Activated CD4-positive, alpha-beta T cell treated with anti-CD3 and anti-CD28 coated beads for 24 hours (primary cell): ENCODE results near the gene SCN8A.

Experiments used
- DNase-seq, 2 donors: peaks; one replicate each; pipeline ENCODE4 v3.0.0-alpha.2; 2020; ENCODE audit warnings: low read depth in 2 of 2

The SCN8A gene

GRCh38 chr12:51669271-51669670 lies 78.2 kb downstream of the SCN8A start:
- DNase-seq = no peak

DNA sequence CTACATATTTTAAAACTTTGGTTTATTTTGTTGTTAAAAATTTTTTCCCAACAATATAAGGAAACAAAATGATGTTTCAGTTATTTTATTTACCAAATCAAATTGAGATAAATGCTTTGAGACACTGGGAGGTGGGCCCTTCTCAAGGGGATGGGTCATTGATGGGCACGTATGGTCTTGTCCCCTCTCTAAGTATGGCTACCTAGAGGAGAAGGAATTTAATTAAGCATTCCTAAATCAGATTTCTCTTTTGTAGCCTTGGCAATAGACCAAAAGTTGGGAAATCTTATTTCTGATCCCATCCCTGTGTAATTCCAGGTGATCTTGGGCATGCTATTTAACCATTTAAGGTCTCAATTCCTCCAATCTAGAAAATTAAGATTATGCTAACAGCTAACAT lies 79.0 kb downstream of the SCN8A start:
- DNase-seq = no peak

DNA sequence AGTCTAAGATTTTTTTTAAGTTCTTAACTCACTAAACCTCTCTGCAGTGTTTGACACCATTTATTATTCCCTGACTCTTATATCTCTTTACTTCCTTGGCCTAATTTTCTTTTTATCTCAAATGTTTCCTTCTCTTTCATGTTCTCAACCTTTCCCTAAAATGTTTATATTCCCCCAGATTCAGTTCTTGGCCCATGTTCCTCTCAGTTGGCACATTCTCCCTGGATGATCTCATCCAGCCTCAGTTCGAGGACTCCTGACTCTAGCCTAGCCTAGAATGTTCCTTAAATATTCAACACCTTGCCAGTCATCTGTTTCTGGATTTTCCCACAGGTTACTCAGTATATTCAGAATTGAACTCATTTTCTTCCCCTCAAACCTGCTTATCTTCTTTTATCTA lies 81.3 kb downstream of the SCN8A start:
- no peak for DNase-seq

DNA sequence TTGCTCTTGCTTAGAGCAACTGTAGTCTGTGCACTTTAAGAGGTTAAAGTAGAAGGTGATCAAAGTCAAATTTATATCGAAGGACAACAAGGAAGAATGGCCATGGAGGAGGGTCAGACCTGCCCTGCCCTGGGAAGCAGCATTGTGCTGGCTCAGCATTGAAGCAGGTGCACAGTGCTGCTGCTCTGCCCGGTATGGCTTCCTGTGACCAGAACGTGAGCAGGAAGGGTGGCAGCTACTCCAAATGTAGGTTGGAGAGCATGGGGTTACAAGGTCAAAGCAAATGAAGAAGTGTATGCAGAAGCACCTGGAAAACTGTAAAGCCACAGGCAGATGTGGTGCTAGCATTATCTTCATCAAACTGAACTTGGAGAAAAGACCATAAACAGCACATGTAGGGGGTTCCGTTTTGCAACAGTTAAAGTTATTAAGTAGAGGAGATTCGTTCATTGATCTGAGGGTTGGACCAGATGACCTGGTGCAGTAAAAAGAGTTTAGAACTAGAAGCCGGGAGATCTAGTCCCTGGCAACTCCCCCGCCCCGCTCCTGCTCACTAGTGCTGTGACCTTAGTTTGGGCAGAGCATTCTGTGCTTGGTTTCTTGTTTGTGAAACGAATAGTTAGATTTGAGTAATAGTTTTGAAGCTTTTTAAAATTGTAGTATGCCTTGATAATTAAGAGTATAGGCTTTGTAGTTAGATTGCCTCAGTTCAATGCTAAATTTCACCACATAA lies 84.2 kb downstream of the SCN8A start:
- DNase-seq = no peak

- DNase-seq = no peak
Observed at GRCh38 chr12:51676875-51677274, 85.8 kb downstream of the SCN8A start.

- no peak for DNase-seq
Observed at GRCh38 chr12:51677284-51677968, 86.4 kb downstream of the SCN8A start.

DNA sequence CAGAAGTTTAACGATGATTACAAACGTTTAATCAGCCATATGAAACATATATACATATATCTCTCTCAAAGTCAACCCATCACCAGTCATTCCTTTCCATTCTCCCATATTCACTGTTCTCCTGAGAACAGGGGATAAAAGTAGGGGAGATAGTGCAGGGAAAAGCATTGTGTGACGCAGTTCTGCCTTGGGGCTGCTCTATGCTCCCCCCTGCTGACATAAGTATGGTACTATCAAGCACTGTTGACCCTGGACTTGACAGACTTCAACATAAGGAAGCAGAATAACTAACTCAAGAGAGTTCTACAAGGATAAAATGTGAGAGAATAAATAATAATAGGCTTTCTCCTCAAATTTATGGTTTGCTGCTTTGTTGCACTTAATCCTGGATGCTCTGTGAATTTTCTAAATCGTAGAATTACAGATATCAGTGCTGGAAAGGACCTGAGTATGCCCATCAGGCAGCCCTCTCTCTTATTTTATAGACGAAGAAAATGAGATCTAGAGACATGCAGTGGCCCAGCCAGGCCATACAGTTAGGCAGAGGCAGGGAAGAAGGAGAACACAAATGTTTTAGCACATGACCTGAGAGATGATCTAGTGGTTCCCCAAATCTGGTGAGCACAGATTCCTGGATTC lies 87.2 kb downstream of the SCN8A start:
- DNase-seq = no peak

GRCh38 chr12:51682981-51683380 lies 91.9 kb downstream of the SCN8A start:
- DNase-seq = no peak

GRCh38 chr12:51683763-51684357 lies 92.8 kb downstream of the SCN8A start:
- DNase-seq = no peak

DNA sequence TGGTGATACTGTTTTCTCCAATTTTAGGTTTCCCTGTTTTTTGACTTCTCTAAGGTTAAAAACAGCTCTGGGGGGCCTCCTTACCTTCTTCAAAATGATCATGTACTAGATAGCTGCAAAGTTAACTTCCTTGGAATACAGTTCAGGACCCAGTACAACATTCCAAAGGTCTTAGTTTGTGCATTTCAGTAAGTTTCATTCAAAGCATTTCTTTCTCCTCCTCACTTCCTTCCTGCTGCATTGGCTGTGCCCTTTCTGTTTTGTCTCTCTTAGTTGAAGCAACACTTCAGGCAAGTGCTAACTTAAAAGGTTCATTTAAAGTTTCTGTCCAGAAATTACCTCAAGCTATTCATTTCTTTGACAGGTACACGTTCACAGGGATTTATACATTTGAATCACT lies 95.7 kb downstream of the SCN8A start:
- DNase-seq = no peak

- no peak for DNase-seq
Observed at GRCh38 chr12:51687177-51687576, 96.1 kb downstream of the SCN8A start.

DNA sequence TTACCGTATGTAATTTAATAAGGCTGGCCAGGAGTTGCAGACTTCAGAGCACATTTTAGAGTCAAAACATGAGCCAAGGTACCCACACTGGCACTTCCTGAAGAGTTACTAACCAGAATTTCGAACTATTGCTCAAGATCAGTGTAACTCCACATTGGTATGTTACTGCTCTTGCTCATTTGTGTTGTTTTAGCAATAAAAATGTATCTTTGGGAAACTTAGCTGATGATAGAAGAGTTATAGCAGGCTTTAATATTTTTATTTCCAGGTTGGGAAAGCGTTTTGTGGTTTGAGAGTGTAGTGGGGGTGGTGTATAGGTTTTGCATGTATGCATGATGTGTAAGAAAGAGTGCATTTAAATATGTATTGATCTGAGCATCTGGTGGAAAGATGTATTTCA lies 96.6 kb downstream of the SCN8A start:
- DNase-seq = no peak

DNA sequence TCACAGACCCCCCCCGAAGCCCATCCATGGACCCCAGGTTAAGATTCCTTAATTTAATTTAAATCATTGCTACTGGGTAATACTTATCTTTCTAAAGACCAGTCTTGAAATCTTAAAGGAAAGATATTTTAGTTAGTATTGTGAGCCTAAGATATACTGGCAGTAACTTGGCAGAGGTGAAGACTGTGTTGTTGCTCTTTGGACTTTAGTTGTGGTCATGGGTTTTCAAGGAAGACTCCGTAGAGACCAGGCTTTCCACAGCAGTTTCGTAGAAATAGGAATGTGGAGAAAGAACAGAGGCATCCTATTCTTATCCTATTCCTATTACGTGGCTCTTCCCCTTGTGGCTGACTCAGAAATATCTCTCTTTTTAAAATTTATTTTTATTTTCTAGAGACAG lies 99.0 kb downstream of the SCN8A start:
- no peak for DNase-seq

DNA sequence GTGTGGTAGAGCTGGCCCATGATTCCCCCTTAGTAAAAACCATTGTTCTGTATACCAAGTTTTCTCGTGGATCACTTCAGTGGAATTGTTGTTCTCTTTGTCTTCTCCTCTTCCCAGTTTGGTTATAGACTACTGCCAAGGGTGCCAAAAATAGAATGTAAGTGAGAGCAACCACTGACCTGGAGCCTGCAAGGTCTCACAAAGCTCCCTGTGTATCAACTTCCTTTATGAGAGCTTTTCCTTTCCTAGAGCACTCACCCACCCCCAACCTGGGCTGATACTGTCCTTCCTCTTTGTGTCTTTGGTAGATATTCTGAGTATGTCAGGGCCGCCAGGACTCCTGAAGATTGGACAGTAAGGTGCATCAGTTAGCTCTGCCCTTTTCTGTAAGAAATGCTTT lies 101.0 kb downstream of the SCN8A start:
- no peak for DNase-seq

GRCh38 chr12:51693569-51693968 lies 102.5 kb downstream of the SCN8A start:
- no peak for DNase-seq

DNA sequence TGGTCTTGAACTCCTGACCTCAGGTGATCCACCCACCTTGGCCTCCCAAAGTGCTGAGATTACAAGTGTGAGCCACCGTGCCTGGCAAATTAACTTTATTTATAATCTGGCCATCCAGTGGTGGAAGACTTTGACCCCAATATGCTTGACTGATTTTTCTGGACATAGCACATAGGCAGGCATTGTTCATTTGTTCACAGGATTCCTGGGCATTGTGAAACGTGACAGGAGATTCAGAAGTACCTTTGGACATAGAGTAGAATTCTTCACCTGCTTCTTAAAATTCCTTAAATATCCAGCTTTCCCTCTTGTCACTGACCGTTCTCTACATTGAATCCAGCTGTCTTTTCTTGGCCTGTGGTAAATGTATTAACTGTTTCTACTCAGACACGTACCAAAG lies 103.1 kb downstream of the SCN8A start:
- DNase-seq = no peak

GRCh38 chr12:51695241-51696010 lies 104.4 kb downstream of the SCN8A start:
- DNase-seq = no peak

GRCh38 chr12:51699219-51699618 lies 108.2 kb downstream of the SCN8A start:
- DNase-seq = no peak

DNA sequence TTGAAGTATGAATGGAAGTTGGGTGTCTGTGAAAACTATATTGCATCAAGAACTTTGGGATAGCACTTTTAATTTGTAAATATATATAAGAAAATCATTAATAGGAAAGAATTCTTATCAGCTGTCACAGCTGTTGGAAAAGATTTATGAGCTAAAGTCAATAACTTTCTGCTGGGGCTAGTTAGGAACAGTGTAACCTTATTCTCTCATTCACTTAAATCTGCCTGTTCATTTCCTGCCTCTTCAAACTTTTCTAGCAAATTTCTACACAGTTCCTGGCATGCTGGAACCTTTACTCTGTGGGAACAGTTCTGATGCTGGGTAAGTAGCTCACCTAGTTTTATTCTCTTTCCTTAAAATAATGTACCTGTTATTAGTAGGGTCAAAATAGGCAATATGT lies 109.9 kb downstream of the SCN8A start:
- no peak for DNase-seq

GRCh38 chr12:51702587-51702986 lies 111.6 kb downstream of the SCN8A start:
- DNase-seq = no peak

GRCh38 chr12:51705450-51705849 lies 114.4 kb downstream of the SCN8A start:
- DNase-seq = no peak

GRCh38 chr12:51706206-51706605 lies 115.2 kb downstream of the SCN8A start:
- no peak for DNase-seq
